GM15510 (cell line): ENCODE measurements around the gene EVA1C.

Experiments
- POLR2A ChIP-seq: IDR thresholded peaks from 3 replicates; pipeline ENCODE4 v1.6.1; 2011; ENCODE audit warnings: borderline replicate concordance; ENCODE audit not compliant: insufficient read length; ENCODE audit errors: extremely low read depth

The EVA1C gene

GRCh38 chr21:32496568-32496967, 84.1 kb downstream of the EVA1C start:
- TF ChIP-seq POLR2A = no peak

DNA sequence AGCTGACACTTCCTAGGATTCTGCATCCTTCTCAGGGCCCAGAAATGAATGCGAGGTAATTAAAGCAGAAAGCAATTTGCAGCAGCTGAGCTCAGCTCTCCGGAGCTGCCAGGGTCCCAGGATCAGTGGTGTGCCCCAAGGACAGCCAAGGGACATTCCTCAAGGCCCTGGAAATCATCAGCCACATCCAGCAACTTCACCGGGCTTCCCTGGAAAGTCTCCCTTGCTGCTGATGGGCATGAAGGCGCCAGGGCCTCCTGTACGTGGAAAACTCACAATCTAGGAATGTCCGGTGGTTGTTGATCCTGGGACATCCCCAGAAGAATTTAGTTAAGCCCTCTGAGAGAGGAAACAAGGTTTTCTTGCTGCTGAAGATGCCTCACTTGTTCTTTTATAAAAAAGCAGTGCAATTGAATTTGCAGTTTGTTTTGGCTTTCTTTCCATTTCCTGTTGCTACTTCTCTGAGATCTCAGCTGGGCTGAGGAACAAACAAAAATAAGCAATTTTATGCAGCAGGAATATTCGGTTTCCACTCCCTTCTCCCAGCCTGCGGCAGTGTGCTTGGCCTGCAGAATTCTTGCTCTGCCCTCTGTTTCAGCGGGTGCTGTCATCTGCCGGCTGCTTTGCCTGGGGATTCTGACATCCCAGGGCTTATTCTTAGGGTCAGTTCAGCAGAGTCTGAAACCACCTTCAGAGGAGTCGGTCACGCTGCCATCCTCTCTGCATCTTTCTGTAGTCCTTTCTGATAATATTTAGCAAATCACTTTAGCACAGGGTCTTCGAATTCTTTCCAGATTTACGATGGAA, 86.9 kb downstream of the EVA1C start:
- no peak for TF ChIP-seq POLR2A

GRCh38 chr21:32507342-32507919, 94.9 kb downstream of the EVA1C start:
- no peak for TF ChIP-seq POLR2A

GRCh38 chr21:32508558-32508957, 96.1 kb downstream of the EVA1C start:
- no peak for TF ChIP-seq POLR2A

DNA sequence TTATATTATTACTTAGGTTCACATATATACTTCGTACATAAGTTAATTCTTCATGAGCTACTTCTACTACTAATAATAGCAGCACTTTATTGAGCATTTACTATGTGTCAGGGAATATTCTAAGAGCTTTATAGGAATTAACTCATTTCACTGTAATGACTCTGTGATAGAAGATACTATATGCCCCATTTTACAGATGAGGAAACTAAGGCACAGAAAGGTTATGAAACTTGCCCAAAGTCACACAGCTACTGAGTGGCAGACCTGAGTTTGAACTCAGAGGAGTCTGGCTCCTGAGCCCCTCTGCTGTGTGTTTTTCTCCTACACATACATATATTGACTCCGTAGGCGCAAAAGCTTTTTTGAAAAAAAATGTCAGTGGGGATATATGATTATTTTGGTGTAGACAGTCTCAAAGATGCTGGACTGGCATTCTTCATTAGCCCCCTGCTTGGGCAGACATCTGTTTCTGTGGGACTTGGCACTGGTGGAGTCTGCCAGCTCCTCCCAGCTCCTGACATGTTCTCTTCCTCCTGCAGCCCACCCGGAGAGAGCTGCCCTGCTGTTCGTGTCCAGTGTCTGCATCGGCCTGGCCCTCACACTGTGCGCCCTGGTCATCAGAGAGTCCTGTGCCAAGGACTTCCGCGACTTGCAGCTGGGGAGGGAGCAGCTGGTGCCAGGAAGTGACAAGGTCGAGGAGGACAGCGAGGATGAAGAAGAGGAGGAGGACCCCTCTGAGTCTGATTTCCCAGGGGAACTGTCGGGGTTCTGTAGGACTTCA, 102.0 kb downstream of the EVA1C start:
- TF ChIP-seq POLR2A = no peak

GRCh38 chr21:32515874-32516273, 103.4 kb downstream of the EVA1C start:
- no peak for TF ChIP-seq POLR2A

DNA sequence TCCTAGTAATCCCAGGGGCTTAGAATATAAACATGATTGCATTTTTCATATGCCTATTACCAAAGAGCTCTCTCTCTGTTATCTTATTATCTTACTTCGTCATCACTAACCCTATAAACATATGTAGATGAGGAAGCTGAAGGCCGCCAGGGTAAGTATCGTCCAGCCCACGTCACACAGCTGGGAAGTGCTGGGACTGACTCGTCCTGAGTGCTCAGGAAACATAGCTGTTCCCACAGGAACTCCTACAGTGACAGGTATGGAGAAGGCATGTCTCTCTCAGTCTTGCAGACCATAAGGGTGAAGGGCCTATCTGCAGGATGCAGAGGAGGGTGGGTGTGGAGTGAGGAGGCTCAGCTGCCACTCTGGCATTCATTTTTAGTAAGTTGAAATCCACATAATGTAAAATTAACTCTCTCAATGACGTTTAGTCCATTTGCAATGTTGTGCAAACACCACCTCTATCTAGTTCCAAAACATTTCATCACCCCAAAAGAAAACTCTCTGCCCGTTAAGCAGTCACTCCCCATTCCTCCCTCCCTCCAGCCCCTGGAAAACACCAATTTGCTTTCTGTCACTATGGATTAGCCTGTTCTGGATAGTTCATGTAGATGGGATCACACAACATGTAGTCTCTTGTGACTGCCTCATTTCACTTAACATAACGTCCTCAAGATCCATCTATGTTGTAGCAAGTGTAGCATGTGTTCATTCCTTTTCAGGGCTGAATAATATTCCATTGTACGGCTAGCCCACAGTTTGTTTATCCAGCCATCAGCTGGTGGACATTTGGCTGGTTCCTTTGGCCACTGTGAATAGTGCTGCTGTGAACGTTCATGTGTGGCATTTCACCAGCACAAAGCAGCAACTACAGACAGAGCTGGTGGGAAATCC, 104.5 kb downstream of the EVA1C start:
- no peak for TF ChIP-seq POLR2A

DNA sequence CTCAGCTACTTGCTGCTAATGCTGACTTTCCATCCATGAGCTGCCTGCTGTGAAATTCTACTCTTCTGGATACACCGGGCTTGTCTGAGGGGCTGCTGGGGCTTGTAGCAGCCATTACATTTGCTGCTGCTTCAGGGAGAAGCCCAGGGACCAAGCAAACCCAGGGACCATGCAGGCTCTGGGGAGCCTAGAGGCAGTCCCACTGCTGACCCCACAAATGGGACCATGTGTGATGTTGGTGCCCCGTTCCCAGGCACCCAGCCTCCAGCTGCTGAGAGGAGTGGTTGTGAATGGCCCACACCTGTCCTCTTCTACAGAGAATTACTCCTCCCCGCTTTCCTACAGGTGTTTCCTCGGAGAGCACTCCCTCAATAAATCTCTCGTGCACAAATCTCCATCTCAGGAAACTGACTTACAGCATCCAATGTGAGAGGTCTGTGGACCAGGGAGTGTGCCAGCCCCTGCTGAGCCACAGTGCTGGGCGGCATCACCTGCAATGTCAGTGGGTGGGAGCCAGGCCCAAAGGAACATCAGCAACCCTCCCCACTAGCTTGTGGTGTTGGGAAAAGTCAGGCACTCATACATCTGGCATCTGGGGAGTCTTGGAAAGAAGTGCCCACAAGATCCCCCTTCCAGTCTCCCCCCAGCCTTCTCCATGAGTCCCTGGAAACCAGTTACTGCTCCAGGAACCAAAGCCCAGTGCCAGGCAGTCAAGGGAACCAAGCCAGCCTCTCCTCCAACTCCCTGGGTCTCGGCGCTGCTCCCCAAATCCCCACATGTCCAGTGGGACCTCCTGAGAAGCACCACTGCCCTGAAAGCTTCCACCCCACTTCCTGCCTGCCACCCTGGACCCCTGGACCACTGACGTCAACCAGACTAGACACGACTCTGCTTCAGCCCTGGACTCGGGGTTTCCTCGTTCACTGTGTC, 107.7 kb downstream of the EVA1C start:
- TF ChIP-seq POLR2A = no peak

GRCh38 chr21:32520875-32521735, 108.6 kb downstream of the EVA1C start:
- TF ChIP-seq POLR2A = no peak

GRCh38 chr21:32521736-32522355, 109.3 kb downstream of the EVA1C start:
- no peak for TF ChIP-seq POLR2A

DNA sequence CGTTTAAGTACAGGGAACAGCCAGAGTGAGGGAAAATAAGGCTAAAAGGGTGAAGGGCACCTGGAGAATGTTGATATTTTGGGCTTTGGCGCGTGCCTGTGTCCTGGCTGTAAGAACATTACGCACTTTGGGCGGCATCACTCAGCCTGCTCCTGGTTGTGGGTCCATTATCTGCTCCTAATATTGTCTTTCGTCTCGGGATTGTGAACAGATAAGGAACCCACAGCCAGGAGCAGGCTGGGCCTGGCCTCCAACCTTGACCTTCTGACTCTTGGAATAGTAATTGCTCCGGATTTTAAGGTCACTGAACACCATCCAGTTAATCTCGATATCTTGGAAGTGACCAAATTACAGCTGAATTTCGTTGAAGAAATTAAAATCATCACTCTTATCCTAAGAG, 111.0 kb downstream of the EVA1C start:
- no peak for TF ChIP-seq POLR2A
